NCI-H510A treated with DMSO at 0.1 percent for 48 hours (cell line): Measurements from ENCODE around the gene SLC22A3.
"Not testable (repeated sequence)": the region's sequence is repeated elsewhere in the genome, so short reads cannot be mapped to it uniquely, and the experiment has no call there.

Source experiments
- DNase-seq: peaks from one replicate; lab custom pipeline; 2025; lab: John Stamatoyannopoulos, UW

Gene SLC22A3

GRCh38 chr6:160445130-160445529 is 97.0 kb downstream of the SLC22A3 start:
- DNase-seq: no peak

- no peak for DNase-seq
Observed at GRCh38 chr6:160447350-160447749, 99.2 kb downstream of the SLC22A3 start.

GRCh38 chr6:160449787-160450186 is 101.6 kb downstream of the SLC22A3 start:
- not testable (repeated sequence) for DNase-seq

GRCh38 chr6:160450849-160451248 is 102.7 kb downstream of the SLC22A3 start:
- DNase-seq: no peak

GRCh38 chr6:160454303-160454702 is 106.1 kb downstream of the SLC22A3 start:
- no peak for DNase-seq

GRCh38 chr6:160455081-160455480 is 106.9 kb downstream of the SLC22A3 start:
- no peak for DNase-seq

- DNase-seq: peak; percentile 7
Observed at GRCh38 chr6:160455541-160456213, 107.5 kb downstream of the SLC22A3 start.

- no peak for DNase-seq
Observed at GRCh38 chr6:160456214-160456546, 108.0 kb downstream of the SLC22A3 start.

- DNase-seq: no peak
Observed at GRCh38 chr6:160457823-160458222, 109.6 kb downstream of the SLC22A3 start.

GRCh38 chr6:160461641-160462040 is 113.5 kb downstream of the SLC22A3 start:
- no peak for DNase-seq

GRCh38 chr6:160462116-160462515 is 113.9 kb downstream of the SLC22A3 start:
- DNase-seq: no peak

- no peak for DNase-seq
Observed at GRCh38 chr6:160462551-160463109, 114.5 kb downstream of the SLC22A3 start.

- no peak for DNase-seq
Observed at GRCh38 chr6:160464744-160465143, 116.6 kb downstream of the SLC22A3 start.

GRCh38 chr6:160467261-160467871 is 119.2 kb downstream of the SLC22A3 start:
- not testable (repeated sequence) for DNase-seq

- no peak for DNase-seq
Observed at GRCh38 chr6:160469153-160469552, 121.0 kb downstream of the SLC22A3 start.

- DNase-seq: not testable (repeated sequence)
Observed at GRCh38 chr6:160476056-160476455, 127.9 kb downstream of the SLC22A3 start.

GRCh38 chr6:160477072-160477471 is 128.9 kb downstream of the SLC22A3 start:
- DNase-seq: not testable (repeated sequence)

- DNase-seq: no peak
Observed at GRCh38 chr6:160477901-160478300, 129.7 kb downstream of the SLC22A3 start.

- no peak for DNase-seq
Observed at GRCh38 chr6:160487116-160487515, 138.9 kb downstream of the SLC22A3 start.

- DNase-seq: no peak
Observed at GRCh38 chr6:160489091-160489490, 140.9 kb downstream of the SLC22A3 start.

- DNase-seq: no peak
Observed at GRCh38 chr6:160494576-160494975, 146.4 kb downstream of the SLC22A3 start.

GRCh38 chr6:160500639-160501038 is 152.5 kb downstream of the SLC22A3 start:
- DNase-seq: no peak
